Right ventricle myocardium inferior (tissue), 1 donor: ENCODE results near the gene BCL2L13. TPM values are rescaled to one million over a fixed set of nuclear protein-coding genes. Genes with fewer than 3 reads are reported as not detected.
"Not testable (repeated sequence)": the region's sequence is repeated elsewhere in the genome, so short reads cannot be mapped to it uniquely, and the experiment has no call there.

Experiments
- ATAC-seq: fragments of 200-7000 bp; cut with Tn5 transposase; one replicate; pipeline ENCODE4 v1.9.1; 2020; ENCODE audit warnings: mild to moderate bottlenecking, moderate library complexity
- DNase-seq: peaks from one replicate; pipeline ENCODE4 v3.0.0; 2021; ENCODE audit errors: missing footprints
- intact Hi-C: fragments of 100-400 bp; cut with DNase I; formaldehyde crosslinking; loops from one replicate; pipeline ENCODE4 v1.11.0; 2022
- total RNA-seq: library from RNA; stranded (reverse); fragmentation: NEBNext Ultra II Directional; extraction: Animal tissue kit (Norgen Biotek cat#: 25700); gene quantifications from one replicate; pipeline ENCODE4 v1.2.1, GENCODE V29; 2021
- donor health status: DM: no; HTN: yes; CAD: no; lungs with severe emphysema.

BCL2L13 gene
- total RNA-seq, 1 donor from 2014 or later, result 95.9 TPM

GRCh38 chr22:17674152-17674551, 35.6 kb downstream of the BCL2L13 start:
- ATAC-seq, result no peak
- intact Hi-C loops, result no loop called here

GRCh38 chr22:17675584-17675983, 37.0 kb downstream of the BCL2L13 start:
- intact Hi-C loops, result no loop called here
- no peak for ATAC-seq
- DNase-seq, result no peak

More at GRCh38 chr22:17674152-17674551, 35.6 kb downstream of the BCL2L13 start:
- no peak for DNase-seq

DNA sequence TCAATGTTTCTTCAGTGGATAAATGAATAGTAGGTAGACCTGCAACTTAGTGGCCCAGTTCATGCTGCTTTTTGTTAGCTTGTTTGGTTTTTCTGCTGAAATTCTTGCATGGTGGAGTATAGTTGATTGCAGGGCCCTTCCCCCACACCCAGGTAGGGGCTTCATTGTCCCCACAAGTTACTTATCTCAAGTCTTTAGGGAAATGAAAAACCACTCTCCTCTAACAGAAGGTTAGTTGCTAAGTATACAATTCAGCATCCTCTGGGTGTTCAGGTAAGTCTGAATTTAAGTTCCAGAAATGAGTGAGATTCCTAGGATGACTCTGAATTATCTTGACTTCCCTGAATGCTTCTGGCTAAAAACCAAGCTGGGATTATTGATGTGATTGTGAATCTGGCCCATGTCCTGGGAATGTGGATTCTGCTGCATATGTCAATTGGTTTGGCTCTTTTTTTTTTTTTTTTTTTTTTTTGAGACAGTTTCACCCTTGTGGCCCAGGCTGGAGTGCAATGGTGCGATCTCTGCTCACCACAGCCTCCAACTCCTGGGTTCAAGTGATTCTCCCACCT, 40.3 kb downstream of the BCL2L13 start:
- DNase-seq (no peak), ATAC-seq (no peak)
- intact Hi-C loops, result no loop called here

DNA sequence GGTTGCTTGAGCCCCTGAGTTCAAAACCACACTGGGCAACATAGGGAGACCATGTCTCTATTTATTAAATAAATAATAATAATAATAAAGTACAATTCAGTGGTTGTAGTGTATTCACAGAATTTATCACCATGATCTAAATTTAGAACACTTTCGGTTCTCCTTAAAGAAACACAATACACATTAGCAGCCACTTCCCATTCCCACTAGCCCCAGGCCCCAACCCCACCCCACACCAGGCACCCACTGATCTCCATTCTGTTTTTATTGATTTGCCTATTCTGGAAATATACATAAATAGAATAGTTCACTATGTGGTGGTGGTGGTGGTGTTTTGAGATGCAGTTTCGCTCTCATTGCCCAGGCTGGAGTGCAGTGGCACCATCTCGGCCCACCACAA, 45.7 kb downstream of the BCL2L13 start:
- intact Hi-C loops, result no loop called here
- no peak for ATAC-seq
- no peak for DNase-seq

DNA sequence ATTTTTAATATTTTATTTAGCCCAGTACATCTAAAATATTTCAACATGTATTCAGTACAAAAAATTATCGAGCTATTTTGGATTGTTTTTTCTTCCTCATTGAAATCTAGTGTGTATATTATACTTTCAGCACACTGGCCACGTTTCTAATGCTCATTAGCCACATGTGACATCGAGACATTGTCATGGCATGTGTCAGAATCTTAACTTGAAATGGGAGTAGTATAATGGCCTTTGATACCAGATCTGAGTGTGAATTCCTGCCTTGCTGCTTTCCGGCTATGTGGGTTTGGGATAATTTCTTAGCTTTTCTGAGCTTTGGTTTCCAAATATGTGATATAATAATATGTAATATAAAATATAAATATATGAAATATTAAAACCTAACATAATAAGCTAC, 54.3 kb downstream of the BCL2L13 start:
- no peak for ATAC-seq
- no peak for DNase-seq
- intact Hi-C loops, result no loop called here

DNA sequence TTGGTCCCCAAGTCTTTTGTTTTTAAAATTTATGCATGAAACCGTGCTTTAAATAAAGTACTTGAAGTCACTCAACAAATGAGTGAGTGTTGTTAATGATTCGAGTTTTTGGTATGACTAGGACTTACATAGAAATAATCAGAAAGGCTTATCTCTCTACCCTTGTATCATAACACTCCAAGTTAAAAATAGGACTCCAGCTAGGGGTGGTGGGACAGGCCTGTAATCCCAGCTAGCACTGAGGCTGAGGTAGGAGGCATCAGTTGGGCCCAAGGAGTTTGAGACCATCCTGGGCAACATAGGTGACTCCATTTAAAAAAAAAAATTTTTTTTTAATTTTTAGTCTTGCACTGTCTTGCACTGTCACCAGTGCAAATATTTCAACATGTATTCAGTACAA, 55.6 kb downstream of the BCL2L13 start:
- ATAC-seq, result peak; percentile 26
- intact Hi-C loops, result no loop called here
- DNase-seq, result no peak

GRCh38 chr22:17694752-17695151, 56.2 kb downstream of the BCL2L13 start:
- ATAC-seq (no peak), DNase-seq (no peak)
- intact Hi-C loops, result no loop called here

DNA sequence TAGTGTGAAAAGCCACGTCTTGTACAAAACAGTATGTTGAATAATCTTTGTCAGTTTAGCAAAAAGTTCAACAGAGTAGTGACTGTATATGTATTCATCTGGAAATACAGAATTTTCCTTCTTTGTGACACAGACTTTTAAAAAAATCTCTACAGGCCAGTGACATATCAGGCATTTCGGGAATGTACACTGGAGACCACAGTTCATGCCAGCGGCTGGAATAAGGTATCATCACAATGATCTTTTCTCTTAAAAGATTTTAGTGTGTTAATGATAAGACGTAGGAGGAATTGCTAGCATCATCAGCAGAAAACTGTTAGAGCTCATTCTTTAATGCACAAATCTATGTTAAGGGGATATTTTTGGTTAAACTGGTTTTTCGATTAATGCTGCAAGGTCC, 57.4 kb downstream of the BCL2L13 start:
- intact Hi-C loops, result no loop called here
- ATAC-seq (no peak), DNase-seq (no peak)

- DNase-seq, intact Hi-C loops, ATAC-seq: not testable (repeated sequence)
Observed at GRCh38 chr22:17697196-17697595, 58.6 kb downstream of the BCL2L13 start.

DNA sequence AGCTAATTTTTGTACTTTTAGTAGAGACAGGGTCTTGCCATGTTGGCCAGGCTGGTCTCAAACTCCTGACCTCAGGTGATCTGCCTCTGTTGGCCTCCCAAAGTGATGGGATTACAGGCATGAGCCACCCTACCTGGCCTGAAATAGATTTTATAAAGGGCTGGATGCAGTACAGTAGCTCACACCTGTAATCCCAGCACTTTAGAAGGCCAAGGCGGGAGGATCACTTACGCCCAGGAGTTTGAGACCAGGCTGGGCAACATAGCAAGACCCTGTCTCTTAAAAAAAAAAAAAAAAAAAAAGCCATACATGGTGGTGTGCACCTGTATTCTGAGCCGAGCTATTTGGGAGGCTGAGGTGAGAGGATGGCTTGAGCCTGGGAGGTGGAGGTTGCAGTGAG, 59.7 kb downstream of the BCL2L13 start:
- intact Hi-C loops, ATAC-seq, DNase-seq: not testable (repeated sequence)

- DNase-seq (no peak), ATAC-seq (no peak)
- intact Hi-C loops, result no loop called here
Observed at GRCh38 chr22:17698948-17699347, 60.4 kb downstream of the BCL2L13 start.

DNA sequence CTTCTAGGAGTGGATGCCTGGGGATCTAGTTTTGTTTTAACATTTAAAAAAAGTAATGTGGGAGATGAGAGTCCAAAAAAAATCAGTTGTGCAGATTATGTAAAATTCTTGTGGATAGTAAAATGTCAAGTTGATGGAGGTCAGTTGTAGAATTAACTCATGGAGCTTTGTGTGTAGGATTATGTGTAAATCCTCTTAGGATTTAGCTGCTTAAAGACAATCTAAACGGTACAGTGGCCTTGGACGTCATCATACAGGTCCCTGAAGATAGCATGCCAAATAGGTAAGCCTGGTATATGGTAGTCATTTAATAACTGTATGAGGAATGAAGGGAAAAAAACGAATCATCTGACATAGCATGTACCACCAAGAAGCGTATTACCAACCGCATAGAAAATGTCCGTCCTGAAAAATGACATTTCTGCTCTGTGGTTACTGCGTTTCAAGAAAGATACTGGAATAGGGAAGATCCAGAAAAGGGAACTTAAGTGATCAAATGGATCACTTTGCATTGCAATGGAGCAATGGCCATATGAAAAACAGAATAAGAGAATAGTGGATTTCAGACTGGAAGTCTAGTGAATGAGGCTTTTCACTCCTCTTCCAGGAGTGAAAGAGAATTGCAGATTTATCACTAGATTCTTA, 61.3 kb downstream of the BCL2L13 start:
- DNase-seq, result no peak
- intact Hi-C loops, result no loop called here

DNA sequence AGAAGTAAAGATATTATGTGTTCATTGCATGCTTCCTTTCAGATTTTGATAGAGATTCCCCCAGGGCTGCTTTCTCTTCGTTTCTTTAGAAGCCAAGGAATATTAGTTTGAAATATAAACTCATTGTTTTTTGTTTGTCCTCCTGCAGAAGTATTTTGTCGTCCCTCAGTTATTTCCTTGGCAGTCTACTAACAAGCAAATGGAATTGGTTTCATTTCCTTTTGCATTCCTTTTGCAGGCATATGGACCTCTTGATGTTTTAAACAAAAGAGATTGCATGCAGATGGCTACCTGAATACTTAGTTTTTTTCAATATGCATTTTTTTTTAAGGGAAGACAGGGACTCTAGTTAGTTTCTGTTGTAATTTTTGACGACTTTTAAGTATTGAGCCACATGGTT, 62.2 kb downstream of the BCL2L13 start:
- DNase-seq (no peak), ATAC-seq (no peak)
- intact Hi-C loops, result no loop called here

More for the DNA sequence above, 61.3 kb downstream of the BCL2L13 start:
- no peak for ATAC-seq

DNA sequence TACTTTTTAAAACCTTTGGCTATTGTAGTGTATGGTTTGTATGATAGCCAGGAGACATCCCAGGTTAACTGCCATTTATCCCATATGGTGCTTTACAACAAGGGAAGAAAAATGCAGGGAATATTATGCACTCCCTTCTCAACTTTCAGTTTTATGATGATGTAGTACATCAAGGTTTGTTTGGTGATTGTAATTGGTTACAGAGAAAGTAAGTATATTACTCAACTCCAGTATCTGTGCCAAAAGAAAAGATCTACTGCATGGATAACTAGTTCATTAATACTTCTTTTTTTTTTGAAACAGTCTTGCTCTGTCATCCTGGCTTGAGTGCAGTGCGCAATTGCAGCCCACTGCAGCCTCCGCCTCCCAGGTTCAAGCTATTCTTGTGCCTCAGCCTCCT, 65.3 kb downstream of the BCL2L13 start:
- no peak for DNase-seq
- intact Hi-C loops, result no loop called here
- ATAC-seq, result no peak

- ATAC-seq (no peak), DNase-seq (no peak)
- intact Hi-C loops, result no loop called here
Observed at GRCh38 chr22:17705546-17705945, 67.0 kb downstream of the BCL2L13 start.

GRCh38 chr22:17705951-17706900, 67.7 kb downstream of the BCL2L13 start:
- peak; percentile 84 for ATAC-seq
- no peak for DNase-seq
- intact Hi-C loops, result no loop called here

- no peak for DNase-seq
- ATAC-seq, result no peak
- intact Hi-C loops, result no loop called here
Observed at GRCh38 chr22:17706947-17707346, 68.4 kb downstream of the BCL2L13 start.

DNA sequence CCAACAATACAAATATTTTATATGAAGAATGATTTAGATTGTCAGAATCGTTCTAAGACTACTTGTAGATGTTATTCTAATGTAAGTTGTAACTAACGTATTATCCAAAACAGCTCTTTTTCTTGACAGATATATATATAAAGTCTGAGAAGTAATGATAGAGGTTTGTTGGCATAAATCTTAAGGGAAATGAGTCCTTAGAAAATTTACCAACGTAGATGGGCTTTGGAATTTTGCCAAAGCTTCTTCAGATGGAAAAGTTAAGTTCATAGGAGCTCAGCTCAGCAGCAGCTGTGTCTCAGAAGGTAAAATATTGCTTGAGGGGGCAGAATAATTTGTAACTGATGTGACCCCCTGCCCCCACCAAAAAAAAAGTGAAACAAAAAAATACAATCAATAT, 69.0 kb downstream of the BCL2L13 start:
- ATAC-seq (no peak), DNase-seq (no peak)
- intact Hi-C loops, result no loop called here

- DNase-seq (no peak), ATAC-seq (no peak)
- intact Hi-C loops, result no loop called here
Observed at GRCh38 chr22:17710023-17710422, 71.5 kb downstream of the BCL2L13 start.

GRCh38 chr22:17712441-17712840, 73.9 kb downstream of the BCL2L13 start:
- intact Hi-C loops, result no loop called here
- no peak for DNase-seq
- ATAC-seq, result no peak
